Liver (tissue), 9 donors: ENCODE data around the gene OPTN. TPM values are rescaled to one million over a fixed set of nuclear protein-coding genes. Genes with fewer than 3 reads are reported as not detected.

ENCODE experiments used
- DNase-seq: peaks from one replicate; pipeline ENCODE4 v3.0.0-alpha.2; 2017; ENCODE audit warnings: low spot score
- H3K27ac ChIP-seq, 2 donors: one replicate each; pipeline ENCODE4 v1.7.0; 2013; ENCODE audit warnings: inconsistent platforms in 2 of 2, low read length in 2 of 2, control low read depth in 1 of 2, low read depth in 1 of 2, mild to moderate bottlenecking in 1 of 2
- H3K27me3 ChIP-seq, 4 donors: one replicate each; pipeline versions ENCODE4 v1.6.1 to v1.7.0; 2013; ENCODE audit warnings: low read length in 3 of 4, inconsistent platforms in 1 of 4, mild to moderate bottlenecking in 1 of 4, moderate library complexity in 1 of 4; ENCODE audit not compliant: control insufficient read depth in 4 of 4, insufficient read depth in 4 of 4
- H3K36me3 ChIP-seq, 4 donors: one replicate each; pipeline versions ENCODE4 v1.6.1 to v1.7.0; 2013; ENCODE audit warnings: low read length in 3 of 4, mild to moderate bottlenecking in 3 of 4, low read depth in 1 of 4, moderate library complexity in 1 of 4; ENCODE audit not compliant: control insufficient read depth in 4 of 4, insufficient read depth in 3 of 4
- H3K4me1 ChIP-seq, 4 donors: one replicate each; pipeline versions ENCODE4 v1.6.1 to v1.7.0; 2013; ENCODE audit warnings: low read length in 3 of 4, mild to moderate bottlenecking in 3 of 4, moderate library complexity in 1 of 4; ENCODE audit not compliant: control insufficient read depth in 4 of 4, insufficient read depth in 4 of 4
- H3K4me3 ChIP-seq, 3 donors: one replicate each; pipeline versions ENCODE4 v1.6.1 to v1.7.0; 2013; ENCODE audit warnings: low read length in 3 of 3, control low read depth in 1 of 3, low read depth in 1 of 3, mild to moderate bottlenecking in 1 of 3
- H3K9ac ChIP-seq, 2 donors: one replicate each; pipeline ENCODE4 v1.7.0; 2013; ENCODE audit warnings: low read length in 2 of 2, mild to moderate bottlenecking in 2 of 2, moderate library complexity in 2 of 2, control low read depth in 1 of 2, low read depth in 1 of 2
- H3K9me3 ChIP-seq, 4 donors: one replicate each; pipeline versions ENCODE4 v1.6.1 to v1.7.0; 2013; ENCODE audit warnings: low read length in 3 of 4; ENCODE audit not compliant: control insufficient read depth in 4 of 4
- ATF3 ChIP-seq: IDR thresholded peaks from 2 replicates; pipeline ENCODE4 v1.6.1; 2016; ENCODE audit warnings: antibody characterized with exemption
- CTCF ChIP-seq: fragments of 150-350 bp; IDR thresholded peaks from 2 replicates; pipeline ENCODE4 v1.5.1; 2017; ENCODE audit warnings: improper control_type of control experiment, low read depth, low read length; ENCODE audit not compliant: missing input control
- EGR1 ChIP-seq, 2 donors: IDR thresholded peaks; 2 replicates each; pipeline ENCODE4 v1.6.1; 2016 to 2018; ENCODE audit warnings: antibody characterized with exemption in 2 of 2, low read depth in 2 of 2
- FOXA2 ChIP-seq: IDR thresholded peaks from 2 replicates; pipeline ENCODE4 v1.6.1; 2016; ENCODE audit warnings: antibody characterized with exemption
- GABPA ChIP-seq, 2 donors: IDR thresholded peaks in 1 of 2; conservative IDR thresholded peaks in 1 of 2; 2 replicates each; pipeline ENCODE4 v1.6.1; 2016; ENCODE audit warnings: antibody characterized with exemption in 2 of 2, mild to moderate bottlenecking in 1 of 2, moderate library complexity in 1 of 2
- HNF4G ChIP-seq: IDR thresholded peaks from 2 replicates; pipeline ENCODE4 v1.6.1; 2016; ENCODE audit warnings: antibody characterized with exemption
- JUND ChIP-seq, 2 donors: IDR thresholded peaks; 2 replicates each; pipeline ENCODE4 v1.6.1; 2016; ENCODE audit warnings: antibody characterized with exemption in 2 of 2
- MAX ChIP-seq: IDR thresholded peaks from 2 replicates; pipeline ENCODE4 v1.6.1; 2016; ENCODE audit warnings: antibody characterized with exemption
- RAD21 ChIP-seq, 2 donors: IDR thresholded peaks; 2 replicates each; pipeline ENCODE4 v1.6.1; 2016; ENCODE audit warnings: antibody characterized with exemption in 2 of 2, mild to moderate bottlenecking in 2 of 2
- REST ChIP-seq: IDR thresholded peaks from 2 replicates; pipeline ENCODE4 v1.6.1; 2016; ENCODE audit warnings: antibody characterized with exemption, mild to moderate bottlenecking
- RXRA ChIP-seq, 2 donors: IDR thresholded peaks; 2 replicates each; pipeline ENCODE4 v1.6.1; 2017 to 2018; ENCODE audit warnings: antibody characterized with exemption in 2 of 2, mild to moderate bottlenecking in 1 of 2
- SP1 ChIP-seq: IDR thresholded peaks from 2 replicates; pipeline ENCODE4 v1.6.1; 2018; ENCODE audit warnings: antibody characterized with exemption, mild to moderate bottlenecking
- TAF1 ChIP-seq: conservative IDR thresholded peaks from 2 replicates; pipeline ENCODE4 v1.6.1; 2016; ENCODE audit warnings: antibody characterized with exemption, mild to moderate bottlenecking
- YY1 ChIP-seq: IDR thresholded peaks from 2 replicates; pipeline ENCODE4 v1.6.1; 2016; ENCODE audit warnings: antibody characterized with exemption, mild to moderate bottlenecking
- ZBTB33 ChIP-seq: IDR thresholded peaks from 2 replicates; pipeline ENCODE4 v1.6.1; 2016; ENCODE audit warnings: antibody characterized with exemption
- WGBS: extraction: QIAGEN DNeasy Blood & Tissue Kit; methylation state at CpG from one replicate; pipeline ENCODE4 v1.1.7; 2013; 5-methylcytosine and 5-hydroxymethylcytosine counted together
- polyA plus RNA-seq, 2 donors: library from polyadenylated mRNA; stranded (reverse) in 1 of 2; unstranded in 1 of 2; fragments of 200-250 nt in 1 of 2; fragments of >200 nt in 1 of 2; fragmentation: Nextera tagmentation in 1 of 2; extraction: Ambion mirVana in 1 of 2; gene quantifications; one replicate each; pipeline versions ENCODE4 v1.2.1 to v1.2.3, GENCODE V29; 2013 to 2015
- total RNA-seq, 2 donors: library from RNA; depleted of rRNA; stranded (reverse); fragments of >200 nt; gene quantifications; one replicate each; pipeline ENCODE4 v1.2.3, GENCODE V29; 2014
- donor health status: healthy.
- donor health status: healthy.
- donor health status: healthy.
- donor health status: healthy.
- donor health status: healthy.

Gene OPTN
- total and polyA plus RNA-seq, 4 donors, result 21.5 to 42.0 (median 34.2) TPM

GRCh38 chr10:13105184-13105583, 5.2 kb downstream of the OPTN start:
- Histone ChIP-seq H3K27me3 (no peaks in the 10 kb centered on the region), H3K27ac (no peak overlapping the region), H3K9me3 (no peaks in the 10 kb centered on the region), H3K36me3 (peaks cover 3 to 10% (median 6%) of the 10 kb centered on the region in 4 donors), H3K4me3 (no peak overlapping the region), H3K9ac (no peak overlapping the region), H3K4me1 (peaks cover 7 to 51% (median 33%) of the 10 kb centered on the region in 4 donors)
- 74% methylated on average over 4 of the region's 4 CpGs for WGBS
- no peak for TF ChIP-seq HNF4G
- TF ChIP-seq JUND (IDR thresholded peaks at IDR 0.05), result no peak
- no peak for TF ChIP-seq REST
- TF ChIP-seq RXRA (IDR thresholded peaks at IDR 0.05), result no peak
- no peak for TF ChIP-seq ATF3
- TF ChIP-seq SP1, result no peak
- no peak for TF ChIP-seq ZBTB33
- TF ChIP-seq TAF1, result no peak
- no peak for TF ChIP-seq MAX
- DNase-seq, result no peak

- Histone ChIP-seq H3K4me3 (no peak overlapping the region), H3K9ac (no peak overlapping the region), H3K36me3 (peaks cover 3 to 18% (median 15%) of the 10 kb centered on the region in 4 donors), H3K27me3 (no peaks in the 10 kb centered on the region), H3K4me1 (peaks cover 7 to 44% (median 31%) of the 10 kb centered on the region in 4 donors), H3K9me3 (no peaks in the 10 kb centered on the region), H3K27ac (no peak overlapping the region)
- no peak for DNase-seq
- TF ChIP-seq GABPA (IDR thresholded peaks at IDR 0.05 in 1 of 2, conservative IDR thresholded peaks at IDR 0.05 in 1 of 2) (no peak), YY1 (no peak), REST (no peak), ZBTB33 (no peak), RXRA (IDR thresholded peaks at IDR 0.05) (no peak), MAX (no peak), TAF1 (no peak), RAD21 (IDR thresholded peaks at IDR 0.05) (no peak), JUND (IDR thresholded peaks at IDR 0.05) (no peak), FOXA2 (no peak), EGR1 (IDR thresholded peaks at IDR 0.05; ENCODE audit: low read depth in 2 of 2) (no peak), CTCF (no peak)
- 98% methylated on average over 5 of the region's 5 CpGs for WGBS
These were observed 6.6 kb downstream of the OPTN start for GRCh38 chr10:13106387-13107045.
